CD14-positive monocyte (primary cell): ENCODE results near the gene BSN. TPM values are rescaled to one million over a fixed set of nuclear protein-coding genes. Genes with fewer than 3 reads are reported as not detected.

ENCODE experiments used
- DNase-seq, 3 donors: peaks; one replicate each; pipeline ENCODE4 v3.0.0-alpha.2; 2011 to 2022
- H2AFZ ChIP-seq: 2 replicates; pipeline ENCODE4 v1.6.0; 2012; ENCODE audit warnings: mild to moderate bottlenecking, low read depth, low read length, inconsistent platforms; ENCODE audit not compliant: insufficient read depth, poor library complexity, severe bottlenecking
- H3K27ac ChIP-seq, 2 donors: 1 replicate in 1 of 2; 2 replicates in 1 of 2; pipeline ENCODE4 v1.5.1; 2012 to 2013; ENCODE audit warnings: low read length in 2 of 2, control low read depth in 1 of 2, inconsistent platforms in 1 of 2, low read depth in 1 of 2, mild to moderate bottlenecking in 1 of 2
- H3K27me3 ChIP-seq, 2 donors: one replicate each; pipeline versions ENCODE4 v1.6.0 to v1.6.1; 2011 to 2013; ENCODE audit warnings: low read length in 2 of 2; ENCODE audit not compliant: control insufficient read depth in 2 of 2, insufficient read depth in 2 of 2
- H3K36me3 ChIP-seq, 2 donors: replicated peaks in 1 of 2; 1 replicate in 1 of 2; 2 replicates in 1 of 2; pipeline versions ENCODE4 v1.5.1 to v1.6.1; 2012 to 2013; ENCODE audit warnings: low read length in 2 of 2, control low read depth in 1 of 2, inconsistent platforms in 1 of 2, mild to moderate bottlenecking in 1 of 2; ENCODE audit not compliant: insufficient read depth in 2 of 2, control insufficient read depth in 1 of 2
- H3K4me1 ChIP-seq, 2 donors: 1 replicate in 1 of 2; 2 replicates in 1 of 2; pipeline versions ENCODE4 v1.5.1 to v1.6.1; 2012 to 2013; ENCODE audit warnings: low read length in 2 of 2, control low read depth in 1 of 2, inconsistent platforms in 1 of 2, mild to moderate bottlenecking in 1 of 2, moderate library complexity in 1 of 2; ENCODE audit not compliant: insufficient read depth in 2 of 2, control insufficient read depth in 1 of 2
- H3K4me2 ChIP-seq: replicated peaks from 2 replicates; pipeline ENCODE3; 2012; ENCODE audit warnings: low read length, moderate library complexity, mild to moderate bottlenecking; ENCODE audit not compliant: poor library complexity, severe bottlenecking; ENCODE audit errors: extremely low read depth
- H3K4me3 ChIP-seq, 3 experiments: fragments of 200-600 bp in 1 of 3; sonication (generic) in 1 of 3; replicated peaks in 1 of 3; 1 replicate in 2 of 3; 2 replicates in 1 of 3; pipeline ENCODE4 v1.5.1; 2011 to 2013; ENCODE audit warnings: low read length in 3 of 3, mild to moderate bottlenecking in 3 of 3, control low read depth in 2 of 3, low read depth in 2 of 3, inconsistent platforms in 1 of 3, moderate library complexity in 1 of 3
- H3K79me2 ChIP-seq: 2 replicates; pipeline ENCODE4 v1.6.0; 2012; ENCODE audit warnings: mild to moderate bottlenecking, control low read depth, inconsistent platforms, low read length, moderate library complexity; ENCODE audit not compliant: insufficient read depth
- H3K9ac ChIP-seq: 2 replicates; pipeline ENCODE4 v1.6.0; 2017; ENCODE audit warnings: low read length, mild to moderate bottlenecking; ENCODE audit not compliant: insufficient read depth, poor library complexity, severe bottlenecking
- H3K9me3 ChIP-seq, 2 donors: replicated peaks in 1 of 2; 1 replicate in 1 of 2; 2 replicates in 1 of 2; pipeline versions ENCODE4 v1.5.1 to v1.6.1; 2012 to 2013; ENCODE audit warnings: low read length in 2 of 2, control low read depth in 1 of 2; ENCODE audit not compliant: control insufficient read depth in 1 of 2, insufficient read depth in 1 of 2
- H4K20me1 ChIP-seq: 2 replicates; pipeline ENCODE4 v1.6.0; 2012; ENCODE audit warnings: mild to moderate bottlenecking, low read length, control low read depth, moderate library complexity; ENCODE audit not compliant: insufficient read depth
- H3K27ac Mint-ChIP-seq, 7 donors: one replicate each; pipeline ENCODE4 v1.8.0; 2020; ENCODE audit warnings: mild to moderate bottlenecking in 7 of 7, mixed read lengths in 7 of 7, moderate library complexity in 6 of 7, inconsistent platforms in 2 of 7
- H3K27me3 Mint-ChIP-seq, 3 donors: one replicate each; pipeline ENCODE4 v1.8.0; 2021 to 2022; ENCODE audit warnings: low read depth in 3 of 3, mild to moderate bottlenecking in 3 of 3, mixed read lengths in 3 of 3, moderate library complexity in 3 of 3, inconsistent platforms in 1 of 3
- H3K36me3 Mint-ChIP-seq, 2 donors: one replicate each; pipeline ENCODE4 v1.8.0; 2020; ENCODE audit warnings: mixed read lengths in 2 of 2, inconsistent platforms in 1 of 2, mild to moderate bottlenecking in 1 of 2
- H3K4me1 Mint-ChIP-seq: one replicate; pipeline ENCODE4 v1.8.0; 2020; ENCODE audit warnings: mild to moderate bottlenecking, mixed read lengths
- H3K4me3 Mint-ChIP-seq, 2 donors: one replicate each; pipeline ENCODE4 v1.8.0; 2020; ENCODE audit warnings: mild to moderate bottlenecking in 2 of 2, mixed read lengths in 2 of 2, moderate library complexity in 1 of 2
- H3K9me3 Mint-ChIP-seq, 7 donors: one replicate each; pipeline ENCODE4 v1.8.0; 2020 to 2022; ENCODE audit warnings: mixed read lengths in 7 of 7, mild to moderate bottlenecking in 6 of 7, moderate library complexity in 6 of 7, inconsistent platforms in 2 of 7
- WGBS: methylation state at CpG from one replicate; pipeline ENCODE4 v1.1.5; 2013; ENCODE audit warnings: missing lambda C conversion rate; ENCODE audit not compliant: insufficient coverage; 5-methylcytosine and 5-hydroxymethylcytosine counted together
- intact Hi-C, 2 donors: fragments of 100-400 bp; cut with micrococcal nuclease; formaldehyde crosslinking; loops; one replicate each; pipeline versions ENCODE4 v1.15.0 to v1.15.1; 2023
- polyA plus RNA-seq, 3 donors: library from polyadenylated mRNA; depleted of rRNA in 1 of 3; unstranded in 2 of 3; stranded (reverse) in 1 of 3; fragments of 300-500 nt in 2 of 3; fragments of >200 nt in 1 of 3; fragmentation: Illumina TruSeq in 2 of 3; gene quantifications; 1 replicate in 2 of 3; 2 replicates in 1 of 3; pipeline ENCODE4 v1.2.3, GENCODE V29; 2012 to 2021
- TF ChIP-seq, protein P1 (sequence below): fragments of 200-600 bp; IDR thresholded peaks from one replicate; pipeline ENCODE4 v1.8.0; 2022; ENCODE audit warnings: antibody characterized with exemption, mild to moderate bottlenecking

Gene BSN
- polyA plus RNA-seq, 3 donors: not detected

- Mint-ChIP-seq H3K4me3 (no peak overlapping the region), H3K27me3 (peaks cover 4 to 13% (median 10%) of the 10 kb centered on the region in 3 donors), H3K27ac (no peak overlapping the region), H3K9me3 (peaks cover 5 to 9% (median 8%) of the 10 kb centered on the region in 7 donors), H3K4me1 (no peaks in the 10 kb centered on the region), H3K36me3 (no peaks in the 10 kb centered on the region)
- no peaks in the 10 kb centered on the region for H3K36me3 ChIP-seq
- H3K27ac ChIP-seq: no peak overlapping the region
- H3K27me3 ChIP-seq: no peaks in the 10 kb centered on the region
- H3K4me3 ChIP-seq: no peak overlapping the region
- H4K20me1 ChIP-seq: no peaks in the 10 kb centered on the region
- peaks cover 8 to 11% of the 10 kb centered on the region in 2 donors for H3K9me3 ChIP-seq
- no peak for DNase-seq
- H2AFZ ChIP-seq: no peak overlapping the region
- no CpG with 5 or more reads among the region's 1 CpG for WGBS
- H3K9ac ChIP-seq: no peak overlapping the region
- H3K4me2 ChIP-seq: no peak overlapping the region
- TF ChIP-seq, protein P1, sequence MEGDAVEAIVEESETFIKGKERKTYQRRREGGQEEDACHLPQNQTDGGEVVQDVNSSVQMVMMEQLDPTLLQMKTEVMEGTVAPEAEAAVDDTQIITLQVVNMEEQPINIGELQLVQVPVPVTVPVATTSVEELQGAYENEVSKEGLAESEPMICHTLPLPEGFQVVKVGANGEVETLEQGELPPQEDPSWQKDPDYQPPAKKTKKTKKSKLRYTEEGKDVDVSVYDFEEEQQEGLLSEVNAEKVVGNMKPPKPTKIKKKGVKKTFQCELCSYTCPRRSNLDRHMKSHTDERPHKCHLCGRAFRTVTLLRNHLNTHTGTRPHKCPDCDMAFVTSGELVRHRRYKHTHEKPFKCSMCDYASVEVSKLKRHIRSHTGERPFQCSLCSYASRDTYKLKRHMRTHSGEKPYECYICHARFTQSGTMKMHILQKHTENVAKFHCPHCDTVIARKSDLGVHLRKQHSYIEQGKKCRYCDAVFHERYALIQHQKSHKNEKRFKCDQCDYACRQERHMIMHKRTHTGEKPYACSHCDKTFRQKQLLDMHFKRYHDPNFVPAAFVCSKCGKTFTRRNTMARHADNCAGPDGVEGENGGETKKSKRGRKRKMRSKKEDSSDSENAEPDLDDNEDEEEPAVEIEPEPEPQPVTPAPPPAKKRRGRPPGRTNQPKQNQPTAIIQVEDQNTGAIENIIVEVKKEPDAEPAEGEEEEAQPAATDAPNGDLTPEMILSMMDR: no peak
- no peaks in the 10 kb centered on the region for H3K4me1 ChIP-seq
- no peaks in the 10 kb centered on the region for H3K79me2 ChIP-seq
- intact Hi-C loops: no loop called here
Measured at GRCh38 chr3:49626796-49627195, 72.5 kb downstream of the BSN start.

DNA sequence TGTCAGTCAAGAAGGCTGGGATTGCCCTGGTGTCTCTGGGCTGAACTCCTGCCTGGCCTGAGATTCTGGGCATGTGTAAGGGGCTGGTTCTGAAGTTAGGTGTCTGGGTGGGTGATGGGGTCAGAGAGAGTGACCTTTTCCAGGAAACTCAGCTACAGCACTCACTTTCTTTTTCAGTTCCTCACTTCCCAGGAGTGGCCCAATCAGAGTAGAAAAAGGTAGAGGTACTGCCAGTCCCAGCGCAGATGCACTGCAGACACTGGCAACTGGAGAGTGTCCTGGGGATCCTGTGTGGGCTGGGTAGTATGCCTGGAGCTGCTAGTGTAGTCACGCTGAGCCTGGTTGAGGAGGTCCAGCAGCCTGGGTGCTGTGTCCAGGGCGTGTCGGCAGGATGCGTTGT lies 73.4 kb downstream of the BSN start:
- Mint-ChIP-seq H3K27me3 (peaks cover 4 to 8% (median 8%) of the 10 kb centered on the region in 3 donors), H3K4me1 (no peaks in the 10 kb centered on the region), H3K9me3 (peaks cover 13 to 18% (median 14%) of the 10 kb centered on the region in 7 donors), H3K27ac (peak overlapping the region in 1 of 7 donors; percentile 50), H3K4me3 (no peak overlapping the region), H3K36me3 (no peaks in the 10 kb centered on the region)
- H2AFZ ChIP-seq: no peak overlapping the region
- H3K79me2 ChIP-seq: no peaks in the 10 kb centered on the region
- no peaks in the 10 kb centered on the region for H3K4me1 ChIP-seq
- H3K4me3 ChIP-seq: no peak overlapping the region
- H3K27ac ChIP-seq: no peak overlapping the region
- 94% methylated on average over 5 of the region's 5 CpGs for WGBS
- TF ChIP-seq, protein P1: no peak
- H3K9ac ChIP-seq: no peak overlapping the region
- no peaks in the 10 kb centered on the region for H4K20me1 ChIP-seq
- no peak overlapping the region for H3K4me2 ChIP-seq
- intact Hi-C loops: no loop called here
- DNase-seq: no peak
- H3K27me3 ChIP-seq: no peaks in the 10 kb centered on the region
- peaks cover 15 to 16% of the 10 kb centered on the region in 2 donors for H3K9me3 ChIP-seq
- no peaks in the 10 kb centered on the region for H3K36me3 ChIP-seq
